ENCODE measurements around the gene NUAK1.

Gene NUAK1

DNA sequence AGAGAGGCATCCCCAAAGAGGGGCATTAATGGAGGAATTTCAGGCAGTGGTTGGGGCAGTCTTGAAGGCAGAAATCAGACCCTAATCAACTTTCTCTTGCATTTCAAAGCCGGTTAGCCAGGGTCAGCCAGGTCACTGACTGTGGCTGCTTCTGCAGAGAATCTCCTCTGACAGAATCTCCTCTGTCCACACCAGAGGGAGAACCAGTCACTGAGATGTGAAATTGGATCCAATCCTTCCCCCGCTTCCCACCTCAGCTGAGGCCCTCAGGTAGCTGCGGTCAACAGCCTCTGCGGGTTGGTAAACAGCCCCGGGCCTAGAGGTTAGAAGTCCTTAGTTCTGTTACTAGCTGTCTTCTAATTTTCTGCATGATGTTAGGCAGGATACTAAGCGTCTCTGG, 39.8 kb upstream of the NUAK1 start:
- DNase-seq (ENCODE audit: low spot score) = no peak
- TF ChIP-seq, protein P1, sequence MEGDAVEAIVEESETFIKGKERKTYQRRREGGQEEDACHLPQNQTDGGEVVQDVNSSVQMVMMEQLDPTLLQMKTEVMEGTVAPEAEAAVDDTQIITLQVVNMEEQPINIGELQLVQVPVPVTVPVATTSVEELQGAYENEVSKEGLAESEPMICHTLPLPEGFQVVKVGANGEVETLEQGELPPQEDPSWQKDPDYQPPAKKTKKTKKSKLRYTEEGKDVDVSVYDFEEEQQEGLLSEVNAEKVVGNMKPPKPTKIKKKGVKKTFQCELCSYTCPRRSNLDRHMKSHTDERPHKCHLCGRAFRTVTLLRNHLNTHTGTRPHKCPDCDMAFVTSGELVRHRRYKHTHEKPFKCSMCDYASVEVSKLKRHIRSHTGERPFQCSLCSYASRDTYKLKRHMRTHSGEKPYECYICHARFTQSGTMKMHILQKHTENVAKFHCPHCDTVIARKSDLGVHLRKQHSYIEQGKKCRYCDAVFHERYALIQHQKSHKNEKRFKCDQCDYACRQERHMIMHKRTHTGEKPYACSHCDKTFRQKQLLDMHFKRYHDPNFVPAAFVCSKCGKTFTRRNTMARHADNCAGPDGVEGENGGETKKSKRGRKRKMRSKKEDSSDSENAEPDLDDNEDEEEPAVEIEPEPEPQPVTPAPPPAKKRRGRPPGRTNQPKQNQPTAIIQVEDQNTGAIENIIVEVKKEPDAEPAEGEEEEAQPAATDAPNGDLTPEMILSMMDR (IDR thresholded peaks at IDR 0.05; ENCODE audit: extremely low read depth, missing control alignments) = no peak

DNA sequence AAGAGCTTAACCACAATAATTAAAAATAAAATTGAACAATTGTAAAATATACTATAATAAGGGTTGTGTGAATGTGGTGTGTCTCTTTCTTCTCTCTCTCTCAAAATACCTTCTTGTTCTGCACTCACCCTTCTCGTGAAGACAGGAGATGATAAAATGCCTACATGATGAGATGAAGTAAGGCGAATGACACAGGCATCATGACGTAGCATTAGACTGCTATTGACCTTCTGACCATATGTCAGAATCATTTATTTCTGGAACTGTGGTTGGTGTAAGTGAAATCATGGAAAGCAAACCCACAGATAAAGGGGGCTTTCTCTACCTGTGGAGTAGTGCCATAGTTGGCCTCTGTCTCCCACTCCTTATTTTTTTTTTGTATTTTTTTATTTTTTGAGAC, 37.8 kb upstream of the NUAK1 start:
- TF ChIP-seq, protein P1 (IDR thresholded peaks at IDR 0.05; ENCODE audit: extremely low read depth, missing control alignments) = no peak
- DNase-seq (ENCODE audit: low spot score) = no peak

DNA sequence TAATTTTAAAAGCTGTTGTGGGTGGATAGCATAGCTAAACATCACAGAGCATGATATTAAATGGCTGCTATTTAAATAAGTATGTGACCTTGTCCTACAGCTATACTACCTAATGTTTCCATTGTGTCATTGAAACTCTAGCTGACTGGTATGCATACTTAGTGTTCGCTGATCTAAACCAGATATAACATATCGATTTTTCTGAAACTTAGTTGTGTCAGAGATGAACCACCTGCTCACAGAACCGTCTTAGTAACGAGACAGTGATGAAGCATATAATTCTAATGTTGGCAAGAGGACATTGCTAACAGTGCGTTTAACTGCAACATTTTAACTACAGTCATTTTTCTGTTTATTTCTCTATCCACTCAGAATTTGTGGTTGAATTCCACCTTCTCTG, 36.1 kb upstream of the NUAK1 start:
- TF ChIP-seq, protein P1 (IDR thresholded peaks at IDR 0.05; ENCODE audit: extremely low read depth, missing control alignments) = no peak
- DNase-seq (ENCODE audit: low spot score) = no peak

DNA sequence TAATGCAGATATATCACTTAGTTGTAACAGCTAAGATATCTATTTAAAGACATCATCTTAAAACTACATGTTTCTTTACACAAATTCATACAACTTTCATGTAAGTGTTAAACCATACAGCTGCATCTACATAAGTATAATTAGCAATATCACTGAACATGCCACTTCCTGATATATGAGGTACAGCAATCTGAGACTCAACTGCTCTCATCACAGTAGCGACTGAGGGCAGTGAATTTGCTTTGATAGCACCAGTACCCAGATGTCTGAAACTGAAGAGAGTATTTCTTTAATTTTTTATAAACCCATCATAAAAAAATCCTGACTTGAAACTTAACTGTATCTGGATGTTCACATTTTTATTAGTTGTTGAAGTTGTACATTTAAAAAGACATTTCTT, 34.7 kb upstream of the NUAK1 start:
- DNase-seq (ENCODE audit: low spot score) = no peak
- TF ChIP-seq, protein P1 (IDR thresholded peaks at IDR 0.05; ENCODE audit: extremely low read depth, missing control alignments) = no peak

DNA sequence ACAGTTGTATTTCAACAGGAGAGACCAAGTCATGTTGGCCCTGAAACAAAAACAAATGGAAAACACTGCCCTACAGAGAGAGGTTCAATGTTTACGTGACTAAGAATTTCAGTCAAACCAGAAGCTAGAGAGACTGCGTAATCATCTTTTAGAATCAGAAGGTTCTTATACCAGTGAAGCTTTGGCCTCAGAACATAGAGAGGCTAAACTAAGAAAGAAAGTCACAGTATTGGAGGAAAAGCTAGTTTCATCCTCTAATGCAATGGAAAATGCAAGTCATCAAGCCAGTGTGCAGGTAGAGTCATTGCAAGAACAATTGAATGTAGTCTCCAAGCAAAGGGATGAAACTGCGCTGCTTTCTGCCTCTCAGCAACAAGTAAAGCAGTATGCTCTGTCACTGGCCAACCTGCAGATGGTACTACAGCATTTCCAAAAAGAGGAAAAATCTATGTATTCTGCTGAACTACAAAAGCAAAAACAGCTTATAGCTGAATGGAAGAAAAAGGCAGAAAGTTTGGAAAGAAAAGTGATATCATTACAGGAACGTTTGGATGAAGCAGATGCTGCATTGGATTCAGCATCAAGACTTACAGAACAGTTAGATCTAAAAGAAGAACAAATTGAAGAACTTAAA, 32.5 kb upstream of the NUAK1 start:
- no peak for DNase-seq (ENCODE audit: low spot score)
- TF ChIP-seq, protein P1 (IDR thresholded peaks at IDR 0.05; ENCODE audit: extremely low read depth, missing control alignments) = no peak

DNA sequence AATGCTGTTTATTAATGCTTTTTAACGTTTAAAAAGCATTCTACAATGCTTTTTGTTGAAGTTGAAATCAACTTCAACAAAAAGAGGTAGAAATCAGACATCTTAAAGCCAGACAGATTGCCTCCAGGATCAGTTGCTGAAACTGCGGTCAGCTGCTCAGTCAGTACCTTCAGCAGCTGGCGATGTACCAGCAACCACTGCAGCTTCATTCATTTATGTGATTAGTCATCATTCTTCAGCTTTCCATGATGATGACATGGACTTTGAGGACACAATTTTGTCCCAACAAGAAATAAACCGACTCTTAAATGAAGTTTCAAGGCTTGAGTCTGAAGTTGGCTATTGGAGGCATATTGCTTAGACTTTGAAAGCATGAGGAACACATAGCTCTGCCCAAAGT, 31.5 kb upstream of the NUAK1 start:
- TF ChIP-seq, protein P1 (IDR thresholded peaks at IDR 0.05; ENCODE audit: extremely low read depth, missing control alignments) = no peak
- no peak for DNase-seq (ENCODE audit: low spot score)

DNA sequence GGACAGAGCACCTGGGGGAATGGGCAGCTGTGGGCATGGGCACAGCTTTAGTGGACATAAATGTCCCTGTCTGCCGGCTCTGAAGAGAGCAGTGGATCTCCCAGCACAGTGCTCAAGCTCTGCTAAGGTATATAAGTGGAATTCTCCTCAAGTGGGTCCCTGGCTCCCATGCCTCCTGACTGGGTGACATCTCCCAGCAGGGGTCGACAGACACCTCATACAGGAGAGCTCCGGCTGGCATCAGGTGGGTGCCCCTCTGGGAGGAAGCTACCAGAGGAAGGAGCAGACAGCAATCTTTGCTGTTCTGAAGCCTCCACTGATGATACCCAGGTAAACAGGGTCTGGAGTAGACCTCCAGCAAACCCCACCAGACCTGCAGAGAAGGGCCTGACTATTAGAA, 25.0 kb upstream of the NUAK1 start:
- TF ChIP-seq, protein P1 (IDR thresholded peaks at IDR 0.05; ENCODE audit: extremely low read depth, missing control alignments) = no peak
- no peak for DNase-seq (ENCODE audit: low spot score)
